OCI-LY7 (cell line): ENCODE results near the gene SLC8A1. TPM values are rescaled to one million over a fixed set of nuclear protein-coding genes. Genes with fewer than 3 reads are reported as not detected.

Source experiments
- BruUV-seq: library from RNA; stranded (reverse); fragments of 400-500 nt; replicated peaks from 2 replicates; lab custom pipeline; 2021; lab: Mats Ljungman, UMichigan
- CTCF ChIA-PET: fragments of 300-600 bp; sonication (Branson Sonifier 250); formaldehyde crosslinking; loops from one replicate; lab custom pipeline; 2022; ENCODE audit warnings: antibody characterized with exemption; ENCODE audit not compliant: unreplicated experiment; lab: Charles Lee
- POLR2A ChIA-PET: fragments of 300-600 bp; sonication (Branson Sonifier 250); formaldehyde crosslinking; loops from one replicate; lab custom pipeline; 2022; ENCODE audit warnings: antibody characterized with exemption; lab: Charles Lee
- DNase-seq: peaks from one replicate; pipeline ENCODE4 v3.0.0-alpha.2; 2015; ENCODE audit warnings: low spot score
- H2AFZ ChIP-seq: fragments of 200-600 bp; sonication (generic), shearing (Covaris generic); 2 replicates; pipeline ENCODE4 v1.6.1; 2014; ENCODE audit warnings: mild to moderate bottlenecking, antibody characterized with exemption, low read length, moderate library complexity
- H3K27ac ChIP-seq: fragments of 200-600 bp; sonication (generic); 2 replicates; pipeline ENCODE4 v1.5.1; 2014; ENCODE audit warnings: mixed run types, low read depth, mild to moderate bottlenecking, moderate library complexity, low read length, inconsistent platforms; ENCODE audit not compliant: poor library complexity, severe bottlenecking
- H3K36me3 ChIP-seq: fragments of 200-600 bp; sonication (generic); 2 replicates; pipeline ENCODE4 v1.6.1; 2014; ENCODE audit warnings: mild to moderate bottlenecking, antibody characterized with exemption, low read length, moderate library complexity, mixed read lengths; ENCODE audit not compliant: insufficient read depth
- H3K4me1 ChIP-seq: fragments of 200-600 bp; sonication (generic); 2 replicates; pipeline ENCODE4 v1.5.1; 2014; ENCODE audit warnings: mild to moderate bottlenecking, low read length; ENCODE audit not compliant: insufficient read depth, poor library complexity, severe bottlenecking
- H3K4me2 ChIP-seq: fragments of 200-600 bp; sonication (generic); 2 replicates; pipeline ENCODE4 v1.6.1; 2014; ENCODE audit warnings: mild to moderate bottlenecking, low read length
- H3K4me3 ChIP-seq: fragments of 200-600 bp; sonication (generic); 2 replicates; pipeline ENCODE4 v1.5.1; 2014; ENCODE audit warnings: mild to moderate bottlenecking, low read depth, low read length; ENCODE audit not compliant: poor library complexity, severe bottlenecking
- H3K79me2 ChIP-seq: fragments of 200-600 bp; sonication (generic); 2 replicates; pipeline ENCODE4 v1.6.1; 2016; ENCODE audit warnings: low read depth, mild to moderate bottlenecking, low read length, moderate library complexity, mixed read lengths; ENCODE audit not compliant: insufficient read depth
- H3K9me2 ChIP-seq: fragments of 200-600 bp; sonication (generic); 2 replicates; pipeline ENCODE4 v1.6.1; 2016; ENCODE audit warnings: mild to moderate bottlenecking, low read length, mixed read lengths; ENCODE audit not compliant: insufficient read depth
- H3K9me3 ChIP-seq: fragments of 200-600 bp; sonication (generic); 2 replicates; pipeline ENCODE4 v1.6.1; 2014; ENCODE audit warnings: mild to moderate bottlenecking, mixed run types, low read length, mixed read lengths
- H4K20me1 ChIP-seq: fragments of 200-600 bp; sonication (generic); 2 replicates; pipeline ENCODE4 v1.6.1; 2014; ENCODE audit warnings: mild to moderate bottlenecking, antibody characterized with exemption, low read length, moderate library complexity, mixed read lengths; ENCODE audit not compliant: insufficient read depth
- EZH2phosphoT487 ChIP-seq: fragments of 200-600 bp; sonication (generic); IDR thresholded peaks from 2 replicates; pipeline ENCODE4 v1.6.1; 2018; ENCODE audit warnings: low read depth, borderline replicate concordance, mild to moderate bottlenecking, mixed run types, antibody characterized with exemption, low read length, moderate library complexity, mixed read lengths
- intact Hi-C: fragments of 100-400 bp; cut with micrococcal nuclease; formaldehyde crosslinking; loops from one replicate; pipeline ENCODE4 v1.10.0; 2022; ENCODE audit not compliant: unreplicated experiment
- total RNA-seq, 2 experiments: library from RNA; depleted of rRNA in 1 of 2; stranded (reverse); fragments of >200 nt in 1 of 2; shearing (Covaris generic) in 1 of 2; gene quantifications; 2 replicates each; pipeline ENCODE4 v1.2.3, GENCODE V29; 2014 to 2022
- TF ChIP-seq, protein P1 (sequence below): fragments of 200-600 bp; sonication (generic); conservative IDR thresholded peaks from 2 replicates; pipeline ENCODE4 v1.5.1; 2014; ENCODE audit warnings: mild to moderate bottlenecking, antibody characterized with exemption, low read length, moderate library complexity, mixed read lengths

Gene SLC8A1
- total RNA-seq, 2 experiments from 2014 or later: 3.6 to 7.3 TPM

GRCh38 chr2:40397765-40398164 lies 54.1 kb downstream of the SLC8A1 start:
- no peaks in the 10 kb centered on the region for H3K9me2 ChIP-seq
- H2AFZ ChIP-seq: no peak overlapping the region
- no peak overlapping the region for H3K4me3 ChIP-seq
- H3K27ac ChIP-seq: no peak overlapping the region
- ChIA-PET CTCF (interaction anchor here (0.6 kb wide), 1 partner anchor 189 kb away, joined by 4 read pairs; no protein-coding TSS in a partner anchor), POLR2A (interaction anchor here (0.5 to 1.9 kb wide), 3 partner anchors 9 to 153 kb away, joined by 4 read pairs; no protein-coding TSS in a partner anchor)
- H4K20me1 ChIP-seq: no peaks in the 10 kb centered on the region
- H3K9me3 ChIP-seq: no peaks in the 10 kb centered on the region
- H3K79me2 ChIP-seq: no peaks in the 10 kb centered on the region
- peaks cover 31% of the 10 kb centered on the region for H3K4me1 ChIP-seq
- intact Hi-C loops: no loop called here
- no peak overlapping the region for H3K4me2 ChIP-seq
- BruUV-seq: no TSS peak
- TF ChIP-seq, protein P1, sequence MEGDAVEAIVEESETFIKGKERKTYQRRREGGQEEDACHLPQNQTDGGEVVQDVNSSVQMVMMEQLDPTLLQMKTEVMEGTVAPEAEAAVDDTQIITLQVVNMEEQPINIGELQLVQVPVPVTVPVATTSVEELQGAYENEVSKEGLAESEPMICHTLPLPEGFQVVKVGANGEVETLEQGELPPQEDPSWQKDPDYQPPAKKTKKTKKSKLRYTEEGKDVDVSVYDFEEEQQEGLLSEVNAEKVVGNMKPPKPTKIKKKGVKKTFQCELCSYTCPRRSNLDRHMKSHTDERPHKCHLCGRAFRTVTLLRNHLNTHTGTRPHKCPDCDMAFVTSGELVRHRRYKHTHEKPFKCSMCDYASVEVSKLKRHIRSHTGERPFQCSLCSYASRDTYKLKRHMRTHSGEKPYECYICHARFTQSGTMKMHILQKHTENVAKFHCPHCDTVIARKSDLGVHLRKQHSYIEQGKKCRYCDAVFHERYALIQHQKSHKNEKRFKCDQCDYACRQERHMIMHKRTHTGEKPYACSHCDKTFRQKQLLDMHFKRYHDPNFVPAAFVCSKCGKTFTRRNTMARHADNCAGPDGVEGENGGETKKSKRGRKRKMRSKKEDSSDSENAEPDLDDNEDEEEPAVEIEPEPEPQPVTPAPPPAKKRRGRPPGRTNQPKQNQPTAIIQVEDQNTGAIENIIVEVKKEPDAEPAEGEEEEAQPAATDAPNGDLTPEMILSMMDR: no peak
- no peak for TF ChIP-seq EZH2phosphoT487
- DNase-seq: no peak
- H3K36me3 ChIP-seq: no peaks in the 10 kb centered on the region

DNA sequence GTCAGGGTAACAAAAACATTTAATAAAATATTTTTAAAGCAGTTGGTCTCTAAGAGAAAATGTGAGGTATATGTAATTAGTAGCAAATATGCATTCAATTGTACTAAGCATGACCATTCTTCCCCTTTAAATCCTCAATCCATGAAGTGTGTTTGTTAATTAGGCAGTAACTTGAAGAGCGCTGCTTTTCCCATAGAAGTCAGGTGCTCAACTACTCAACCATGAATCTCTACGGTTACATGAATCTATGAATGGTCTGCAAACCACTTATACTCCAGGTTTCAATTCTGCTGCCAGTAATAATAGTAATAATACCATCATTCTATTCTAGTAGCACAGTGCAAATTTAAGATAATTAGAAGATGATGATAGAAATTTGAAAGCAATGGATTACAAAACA lies 55.8 kb downstream of the SLC8A1 start:
- CTCF ChIA-PET: no interaction called here
- Histone ChIP-seq H3K4me3 (no peak overlapping the region), H3K27ac (peak overlapping the region; percentile 0), H4K20me1 (no peaks in the 10 kb centered on the region), H3K4me1 (peaks cover 31% of the 10 kb centered on the region), H2AFZ (no peak overlapping the region; the same call in 1 of the 2 replicates), H3K4me2 (peak overlapping the region; percentile 28), H3K36me3 (no peaks in the 10 kb centered on the region), H3K9me2 (no peaks in the 10 kb centered on the region), H3K79me2 (no peaks in the 10 kb centered on the region), H3K9me3 (no peaks in the 10 kb centered on the region)
- POLR2A ChIA-PET: interaction anchor here (0.5 to 2.0 kb wide), 4 partner anchors 10 to 447 kb away, joined by 3 to 5 read pairs (median 4); no protein-coding TSS in a partner anchor
- intact Hi-C loops: no loop called here
- BruUV-seq: no TSS peak
- DNase-seq: peak; percentile 46
- TF ChIP-seq, protein P1: no peak
- no peak for TF ChIP-seq EZH2phosphoT487
